Measurements from ENCODE around the gene PGM1. TPM values are rescaled to one million over a fixed set of nuclear protein-coding genes. Genes with fewer than 3 reads are reported as not detected.

The PGM1 gene
- total and polyA plus RNA-seq, 2 of the 4 experiments (the other 2 are of a cell fraction), result 42.6 to 94.5 TPM

DNA sequence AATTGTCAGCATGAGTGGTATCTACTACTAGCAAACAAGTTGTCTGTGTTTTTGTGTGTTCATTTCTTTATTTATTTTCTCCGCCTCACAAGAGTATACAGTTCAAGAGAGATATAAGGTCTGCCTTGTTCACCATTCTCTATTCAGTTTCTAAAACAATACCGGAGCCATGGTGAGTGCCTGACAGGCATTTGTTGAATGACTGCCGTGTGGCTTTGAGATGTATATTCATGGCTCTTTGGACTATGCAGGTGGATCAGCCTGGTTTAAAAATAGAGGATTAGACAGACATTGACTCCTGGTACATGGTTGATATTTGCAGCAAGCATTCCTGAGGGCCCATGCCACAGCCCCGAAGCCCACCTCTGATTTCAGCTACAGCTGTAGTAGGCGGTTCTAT, 89.7 kb downstream of the PGM1 start:
- Histone ChIP-seq H2BK5ac (ENCODE audit: low read depth, low read length, poor library complexity, severe bottlenecking) (no peak overlapping the region), H4K5ac (ENCODE audit: low read depth, low read length) (no peak overlapping the region), H2AK5ac (ENCODE audit: low read depth, low read length) (no peak overlapping the region), H3K4me2 (ENCODE audit: low read depth, low read length) (no peak overlapping the region), H3K9ac (ENCODE audit: low read depth, low read length) (no peak overlapping the region), H3K79me1 (ENCODE audit: low read depth in 1 of 2, low read length in 2 of 2) (no peaks in the 10 kb centered on the region), H2AK9ac (replicated peaks; ENCODE audit: low read depth, low read length, poor library complexity) (no peak overlapping the region), H3K4me1 (ENCODE audit: control insufficient read depth, insufficient read depth, low read length) (no peaks in the 10 kb centered on the region), H3K14ac (replicated peaks; ENCODE audit: low read depth, low read length) (no peak overlapping the region), H2AFZ (replicated peaks; ENCODE audit: low read length, poor library complexity) (no peak overlapping the region), H3K4ac (ENCODE audit: low read depth, low read length) (no peak overlapping the region), H3K36me3 (ENCODE audit: control insufficient read depth, insufficient read depth, low read length) (no peaks in the 10 kb centered on the region), H4K91ac (ENCODE audit: insufficient read depth, low read depth, low read length) (no peak overlapping the region), H3K9me1 (ENCODE audit: insufficient read depth, low read length) (no peaks in the 10 kb centered on the region), H4K20me1 (ENCODE audit: insufficient read depth, low read length) (no peaks in the 10 kb centered on the region), H3K9me3 (ENCODE audit: control insufficient read depth, insufficient read depth, low read length) (peaks cover 4% of the 10 kb centered on the region; the same call in 1 of the 2 replicates), H3K27me3 (ENCODE audit: control insufficient read depth, insufficient read depth, low read length) (0 out of 2 replicates have a peak, but pooled peaks cover 6% of the 10 kb centered on the region), H2BK20ac (ENCODE audit: low read depth, low read length) (no peak overlapping the region), H3K56ac (ENCODE audit: extremely low read depth, insufficient read depth, low read length) (no peak overlapping the region), H4K8ac (ENCODE audit: low read depth in 2 of 2, low read length in 2 of 2) (no peak overlapping the region), H3K23ac (ENCODE audit: low read depth, low read length) (no peak overlapping the region), H2BK120ac (ENCODE audit: low read depth, low read length) (no peak overlapping the region), H3K18ac (ENCODE audit: low read depth, low read length) (no peak overlapping the region), H3K4me3 (ENCODE audit: insufficient read depth, low read depth, low read length) (no peak overlapping the region), H2BK15ac (ENCODE audit: low read depth, low read length) (no peak overlapping the region), H3K27ac (ENCODE audit: insufficient read depth, low read length) (no peak overlapping the region)
- 100% methylated on average over 1 of the region's 5 CpGs; no CpG with 5 or more reads in 1 of the 2 experiments for WGBS, 2 experiments (ENCODE audit: extremely low coverage in 2 of 2, insufficient read length in 1 of 2)
- CTCF ChIA-PET, result interaction anchor here (0.9 to 3.1 kb wide), 2 partner anchors 9 kb away, joined by 3 to 17 read pairs; no protein-coding TSS in a partner anchor
- in situ Hi-C loops (cut with MboI; ENCODE audit: low sequenced_read_pairs), result no loop called here
- DNase-seq (no peak), ATAC-seq (ENCODE audit: low read depth) (no peak)
- POLR2A ChIA-PET (ENCODE audit: unreplicated experiment), result no interaction called here
- dilution Hi-C loops (cut with HindIII; ENCODE audit: low sequenced_read_pairs, unreplicated experiment), result no loop called here
- intact Hi-C loops (cut with micrococcal nuclease), result no loop called here
- TF ChIP-seq POLR2A (IDR thresholded peaks at IDR 0.05; ENCODE audit: low read depth, low read length) (no peak), FOS (IDR thresholded peaks at IDR 0.05; ENCODE audit: low read depth, low read length) (no peak), NFE2L2 (IDR thresholded peaks at IDR 0.05; ENCODE audit: low read depth, low read length) (no peak), MXI1 (IDR thresholded peaks at IDR 0.05; ENCODE audit: borderline replicate concordance, low read depth, low read length) (no peak), SMC3 (IDR thresholded peaks at IDR 0.05; ENCODE audit: low read depth, low read length) (no peak), MAFK (IDR thresholded peaks at IDR 0.05; ENCODE audit: low read depth, low read length) (no peak), RFX5 (IDR thresholded peaks at IDR 0.05; ENCODE audit: low read depth, low read length) (no peak), CHD1 (IDR thresholded peaks at IDR 0.05; ENCODE audit: low read depth, low read length) (no peak), MAZ (IDR thresholded peaks at IDR 0.05; ENCODE audit: borderline replicate concordance, low read depth, low read length) (no peak), BHLHE40 (IDR thresholded peaks at IDR 0.05; ENCODE audit: low read depth, low read length) (no peak)
- TF ChIP-seq, protein P1, sequence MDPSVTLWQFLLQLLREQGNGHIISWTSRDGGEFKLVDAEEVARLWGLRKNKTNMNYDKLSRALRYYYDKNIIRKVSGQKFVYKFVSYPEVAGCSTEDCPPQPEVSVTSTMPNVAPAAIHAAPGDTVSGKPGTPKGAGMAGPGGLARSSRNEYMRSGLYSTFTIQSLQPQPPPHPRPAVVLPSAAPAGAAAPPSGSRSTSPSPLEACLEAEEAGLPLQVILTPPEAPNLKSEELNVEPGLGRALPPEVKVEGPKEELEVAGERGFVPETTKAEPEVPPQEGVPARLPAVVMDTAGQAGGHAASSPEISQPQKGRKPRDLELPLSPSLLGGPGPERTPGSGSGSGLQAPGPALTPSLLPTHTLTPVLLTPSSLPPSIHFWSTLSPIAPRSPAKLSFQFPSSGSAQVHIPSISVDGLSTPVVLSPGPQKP (IDR thresholded peaks at IDR 0.05; ENCODE audit: borderline replicate concordance, low read depth, low read length), result no peak
- TF ChIP-seq, protein P2, sequence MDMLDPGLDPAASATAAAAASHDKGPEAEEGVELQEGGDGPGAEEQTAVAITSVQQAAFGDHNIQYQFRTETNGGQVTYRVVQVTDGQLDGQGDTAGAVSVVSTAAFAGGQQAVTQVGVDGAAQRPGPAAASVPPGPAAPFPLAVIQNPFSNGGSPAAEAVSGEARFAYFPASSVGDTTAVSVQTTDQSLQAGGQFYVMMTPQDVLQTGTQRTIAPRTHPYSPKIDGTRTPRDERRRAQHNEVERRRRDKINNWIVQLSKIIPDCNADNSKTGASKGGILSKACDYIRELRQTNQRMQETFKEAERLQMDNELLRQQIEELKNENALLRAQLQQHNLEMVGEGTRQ (IDR thresholded peaks at IDR 0.05; ENCODE audit: low read depth, low read length), result no peak
- BruUV-seq (replicated peaks), result no TSS peak

Measured in IMR-90 (cell line).